ENCODE data around the gene SOBP. TPM values are rescaled to one million over a fixed set of nuclear protein-coding genes. Genes with fewer than 3 reads are reported as not detected.

SOBP gene
- total RNA-seq, 4 donors from 2014 or later: 0.26 to 1.5 (median 0.55) TPM

DNA sequence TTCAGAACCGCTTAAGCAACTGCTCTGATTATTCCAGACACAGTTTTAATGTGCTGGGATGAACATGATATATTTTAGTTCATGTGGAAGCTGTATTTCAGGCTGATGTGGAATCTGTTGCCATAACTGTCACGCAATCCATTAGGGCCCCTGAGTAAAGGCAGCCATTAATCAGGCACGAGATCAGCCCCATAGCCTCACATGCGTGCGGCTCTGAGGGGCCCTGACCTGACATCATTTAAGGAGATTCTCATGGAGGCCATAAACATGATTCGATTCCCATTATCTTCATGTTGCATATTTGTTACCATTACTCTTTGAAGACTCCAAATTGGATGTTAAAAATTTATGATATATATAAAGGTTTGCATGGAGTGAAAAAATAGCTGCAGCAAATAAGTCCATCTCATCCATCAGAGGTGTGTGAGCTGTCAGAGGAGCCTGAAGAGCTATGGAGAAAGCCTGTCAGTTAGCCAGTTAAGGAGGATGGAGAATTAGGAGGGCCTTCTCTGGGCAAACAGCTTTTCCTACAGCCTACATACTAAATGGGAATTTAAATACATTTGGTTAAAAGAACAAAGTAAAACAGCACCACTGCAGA lies 89.6 kb downstream of the SOBP start:
- H3K4me3 ChIP-seq: no peak overlapping the region
- TF ChIP-seq, protein P1, sequence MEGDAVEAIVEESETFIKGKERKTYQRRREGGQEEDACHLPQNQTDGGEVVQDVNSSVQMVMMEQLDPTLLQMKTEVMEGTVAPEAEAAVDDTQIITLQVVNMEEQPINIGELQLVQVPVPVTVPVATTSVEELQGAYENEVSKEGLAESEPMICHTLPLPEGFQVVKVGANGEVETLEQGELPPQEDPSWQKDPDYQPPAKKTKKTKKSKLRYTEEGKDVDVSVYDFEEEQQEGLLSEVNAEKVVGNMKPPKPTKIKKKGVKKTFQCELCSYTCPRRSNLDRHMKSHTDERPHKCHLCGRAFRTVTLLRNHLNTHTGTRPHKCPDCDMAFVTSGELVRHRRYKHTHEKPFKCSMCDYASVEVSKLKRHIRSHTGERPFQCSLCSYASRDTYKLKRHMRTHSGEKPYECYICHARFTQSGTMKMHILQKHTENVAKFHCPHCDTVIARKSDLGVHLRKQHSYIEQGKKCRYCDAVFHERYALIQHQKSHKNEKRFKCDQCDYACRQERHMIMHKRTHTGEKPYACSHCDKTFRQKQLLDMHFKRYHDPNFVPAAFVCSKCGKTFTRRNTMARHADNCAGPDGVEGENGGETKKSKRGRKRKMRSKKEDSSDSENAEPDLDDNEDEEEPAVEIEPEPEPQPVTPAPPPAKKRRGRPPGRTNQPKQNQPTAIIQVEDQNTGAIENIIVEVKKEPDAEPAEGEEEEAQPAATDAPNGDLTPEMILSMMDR (IDR thresholded peaks at IDR 0.05): no peak
- no peak for TF ChIP-seq POLR2AphosphoS5 (IDR thresholded peaks at IDR 0.05)
- no peak for TF ChIP-seq EP300 (IDR thresholded peaks at IDR 0.05)
- TF ChIP-seq POLR2A (IDR thresholded peaks at IDR 0.05): no peak
- no peaks in the 10 kb centered on the region for H3K9me3 ChIP-seq
- no peaks in the 10 kb centered on the region for H3K36me3 ChIP-seq
- 88% methylated on average over 6 of the region's 6 CpGs for WGBS
- no peaks in the 10 kb centered on the region for H3K4me1 ChIP-seq
- no peak for DNase-seq (ENCODE audit: low spot score in 2 of 2)
- H3K27ac ChIP-seq: no peak overlapping the region
- H3K27me3 ChIP-seq: no peaks in the 10 kb centered on the region

DNA sequence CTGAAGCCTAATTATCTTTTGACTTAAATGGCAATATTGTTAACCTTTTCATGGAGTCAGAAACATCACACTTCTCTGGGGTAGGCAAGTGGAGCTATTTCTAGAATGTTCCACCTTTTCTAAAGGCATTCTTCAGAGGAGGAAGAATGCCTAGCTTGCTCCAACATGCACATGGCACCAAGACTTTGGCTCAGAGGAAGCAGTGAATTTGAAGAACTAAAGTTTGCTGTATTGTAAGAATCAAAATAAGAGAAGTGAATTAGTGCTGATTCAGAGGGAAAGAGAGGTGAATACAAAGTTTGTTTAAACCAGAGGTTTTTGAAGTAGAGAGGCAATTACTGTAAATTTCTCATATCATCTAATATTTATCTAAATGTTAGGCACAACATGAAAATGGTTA lies 92.2 kb downstream of the SOBP start:
- H3K36me3 ChIP-seq: no peaks in the 10 kb centered on the region
- H3K4me1 ChIP-seq: no peaks in the 10 kb centered on the region
- H3K27ac ChIP-seq: no peak overlapping the region
- H3K9me3 ChIP-seq: no peaks in the 10 kb centered on the region
- H3K4me3 ChIP-seq: no peak overlapping the region
- DNase-seq (ENCODE audit: low spot score in 2 of 2): no peak
- no peaks in the 10 kb centered on the region for H3K27me3 ChIP-seq
- TF ChIP-seq EP300 (IDR thresholded peaks at IDR 0.05) (no peak), POLR2AphosphoS5 (IDR thresholded peaks at IDR 0.05) (no peak), POLR2A (IDR thresholded peaks at IDR 0.05) (no peak)
- TF ChIP-seq, protein P1 (IDR thresholded peaks at IDR 0.05): no peak

DNA sequence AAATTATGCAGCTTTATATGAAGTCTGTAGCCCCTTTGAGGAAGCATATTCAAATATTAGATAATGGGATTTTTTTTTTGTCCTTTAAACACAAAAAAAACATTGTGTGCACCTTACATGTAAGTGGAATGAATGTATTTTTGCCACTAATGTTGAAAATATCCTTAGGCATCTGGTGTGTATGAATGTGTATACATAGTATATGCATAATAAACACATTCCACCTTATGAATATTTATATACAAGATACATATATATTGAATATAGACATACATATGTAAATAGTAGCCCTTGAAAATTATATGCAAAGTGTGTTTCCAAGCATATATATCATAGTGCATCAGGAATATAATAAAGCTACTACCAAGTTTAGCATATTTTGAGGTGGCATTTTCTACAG lies 94.8 kb downstream of the SOBP start:
- TF ChIP-seq POLR2A (IDR thresholded peaks at IDR 0.05) (no peak), POLR2AphosphoS5 (IDR thresholded peaks at IDR 0.05) (no peak)
- TF ChIP-seq, protein P1 (IDR thresholded peaks at IDR 0.05): no peak
- Histone ChIP-seq H3K4me1 (no peaks in the 10 kb centered on the region), H3K27ac (no peak overlapping the region), H3K36me3 (no peaks in the 10 kb centered on the region), H3K4me3 (no peak overlapping the region), H3K27me3 (no peaks in the 10 kb centered on the region), H3K9me3 (no peaks in the 10 kb centered on the region)
- DNase-seq (ENCODE audit: low spot score in 2 of 2): no peak

DNA sequence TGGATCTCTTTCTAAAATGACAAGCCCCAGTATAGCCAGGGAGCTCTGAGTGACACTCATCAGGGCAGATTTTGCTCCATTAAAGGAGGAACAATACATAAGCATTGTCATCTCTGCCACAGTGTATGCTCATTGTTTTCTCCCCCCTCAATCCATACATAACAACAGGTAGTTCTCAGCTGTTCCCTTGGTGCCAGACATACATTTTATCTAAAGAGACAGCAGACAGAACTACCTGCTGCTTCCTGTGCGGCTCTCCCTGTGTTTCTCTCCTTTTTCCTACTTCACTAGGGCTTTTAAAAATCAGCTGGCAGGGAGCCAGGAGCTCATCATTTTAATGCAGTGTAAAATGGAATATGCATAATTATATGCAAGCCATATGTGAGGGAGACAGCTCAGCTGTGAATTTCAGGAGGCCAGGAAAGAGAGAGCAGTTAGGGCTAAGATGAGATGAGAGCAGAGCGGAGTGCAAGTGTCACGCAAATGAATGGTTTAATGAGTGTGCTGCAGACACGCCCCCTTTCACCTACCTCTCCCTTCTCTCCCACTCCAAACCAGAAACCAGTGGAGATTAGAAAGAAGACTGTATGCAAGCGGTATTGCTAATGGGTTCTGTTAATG lies 96.0 kb downstream of the SOBP start:
- DNase-seq (ENCODE audit: low spot score in 2 of 2): no peak

DNA sequence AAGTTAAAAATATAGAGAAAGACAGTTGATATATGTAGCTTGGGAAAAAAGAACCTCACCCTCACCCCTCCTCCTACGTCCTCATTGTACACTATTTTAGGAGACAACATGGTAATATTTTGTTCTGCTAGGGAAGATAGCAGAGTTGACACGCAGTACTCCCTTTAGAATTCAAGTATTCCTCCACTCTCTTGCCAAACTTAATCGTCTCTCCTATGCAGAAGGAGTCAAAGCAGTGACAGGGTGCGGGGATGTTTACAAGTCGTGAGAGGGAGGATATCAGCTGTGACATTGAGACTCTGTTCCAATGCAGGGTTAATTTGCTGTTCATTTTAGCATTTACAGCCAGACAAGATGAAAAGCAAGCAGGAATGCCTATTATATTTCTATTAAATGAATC lies 97.5 kb downstream of the SOBP start:
- Histone ChIP-seq H3K27ac (no peak overlapping the region), H3K4me3 (no peak overlapping the region), H3K36me3 (no peaks in the 10 kb centered on the region), H3K4me1 (no peaks in the 10 kb centered on the region), H3K9me3 (no peaks in the 10 kb centered on the region), H3K27me3 (no peaks in the 10 kb centered on the region)
- no peak for DNase-seq (ENCODE audit: low spot score in 2 of 2)
- TF ChIP-seq POLR2AphosphoS5 (IDR thresholded peaks at IDR 0.05): no peak
- TF ChIP-seq EP300 (IDR thresholded peaks at IDR 0.05): no peak
- TF ChIP-seq POLR2A (IDR thresholded peaks at IDR 0.05): no peak
- TF ChIP-seq, protein P1 (IDR thresholded peaks at IDR 0.05): no peak
- WGBS: 69% methylated on average over 5 of the region's 5 CpGs

More for the DNA sequence above, 96.0 kb downstream of the SOBP start:
- WGBS: 80% methylated on average over 5 of the region's 5 CpGs
- Histone ChIP-seq H3K27ac (no peak overlapping the region), H3K9me3 (no peaks in the 10 kb centered on the region), H3K27me3 (no peaks in the 10 kb centered on the region), H3K4me3 (no peak overlapping the region), H3K36me3 (no peaks in the 10 kb centered on the region), H3K4me1 (no peaks in the 10 kb centered on the region)
- no peak for TF ChIP-seq POLR2A (IDR thresholded peaks at IDR 0.05)
- no peak for TF ChIP-seq POLR2AphosphoS5 (IDR thresholded peaks at IDR 0.05)
- TF ChIP-seq, protein P1 (IDR thresholded peaks at IDR 0.05): no peak
- TF ChIP-seq EP300 (IDR thresholded peaks at IDR 0.05): no peak
